GM18520 (cell line): ENCODE data around the gene LRRFIP1.

Experiments used
- ATAC-seq: cut with Tn5 transposase; IDR thresholded peaks from one replicate; pipeline ENCODE4 v1.9.1; 2021; ENCODE audit not compliant: unreplicated experiment

Gene LRRFIP1

DNA sequence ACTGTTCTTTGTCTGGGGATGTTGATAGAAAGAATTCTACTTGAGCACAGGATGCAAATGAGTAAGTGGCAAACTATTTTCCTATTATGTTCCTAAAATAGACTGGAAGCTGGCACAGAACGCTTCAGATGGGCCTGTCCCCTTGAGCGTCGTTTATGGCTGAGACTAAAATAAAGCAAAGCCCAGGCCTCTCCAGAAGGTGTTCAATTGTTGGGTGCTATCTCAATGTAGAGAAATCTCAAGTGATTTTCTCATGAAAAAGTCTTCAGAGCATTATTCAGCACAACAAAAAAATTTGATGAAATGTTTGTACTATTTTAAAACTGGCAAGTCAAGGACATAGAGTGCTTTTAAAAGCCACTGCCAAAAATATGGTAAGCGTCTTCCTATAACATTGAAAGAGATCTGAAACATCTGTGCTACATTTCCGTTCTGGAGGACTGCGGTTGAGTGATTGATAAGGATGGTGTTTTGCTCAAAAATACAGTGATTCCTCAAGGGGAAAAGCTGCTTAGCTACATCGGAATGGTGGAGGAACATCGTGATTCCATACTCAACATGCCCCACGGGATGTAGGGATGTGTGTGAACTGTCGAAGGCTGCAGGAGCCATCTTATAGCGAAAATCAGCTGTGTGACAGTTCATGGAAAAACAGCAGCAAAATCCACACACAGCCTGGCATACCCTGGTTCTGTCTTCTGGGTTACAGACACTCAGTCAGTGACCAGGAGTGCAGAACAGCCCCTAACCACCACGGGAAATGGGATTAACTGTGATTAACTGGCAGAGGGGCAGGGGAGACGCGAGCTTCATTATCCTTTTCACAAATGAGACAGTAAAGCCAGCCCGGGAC lies 10.4 kb upstream of the LRRFIP1 start:
- no peak for ATAC-seq

DNA sequence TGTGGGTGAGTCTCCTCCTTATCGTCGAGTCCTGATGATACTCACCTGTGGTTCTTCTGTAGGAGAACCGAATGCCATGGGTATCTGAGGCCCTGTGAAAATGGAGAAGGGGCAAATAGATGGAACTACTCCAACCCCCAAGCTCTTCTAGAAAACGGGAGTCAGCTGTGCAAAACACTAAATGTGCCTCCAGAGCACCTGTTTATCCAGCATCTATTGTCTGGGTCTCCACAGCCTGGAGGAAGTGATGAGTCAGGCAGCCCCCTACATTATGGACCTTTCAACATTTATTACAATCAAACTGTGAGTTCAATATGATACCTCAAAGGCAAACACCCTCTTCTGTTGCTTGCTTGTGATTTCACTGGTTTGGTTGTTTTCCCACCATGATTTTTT lies 9.8 kb upstream of the LRRFIP1 start:
- ATAC-seq, result no peak

GRCh38 chr2:237618449-237618848 lies 8.9 kb upstream of the LRRFIP1 start:
- no peak for ATAC-seq

DNA sequence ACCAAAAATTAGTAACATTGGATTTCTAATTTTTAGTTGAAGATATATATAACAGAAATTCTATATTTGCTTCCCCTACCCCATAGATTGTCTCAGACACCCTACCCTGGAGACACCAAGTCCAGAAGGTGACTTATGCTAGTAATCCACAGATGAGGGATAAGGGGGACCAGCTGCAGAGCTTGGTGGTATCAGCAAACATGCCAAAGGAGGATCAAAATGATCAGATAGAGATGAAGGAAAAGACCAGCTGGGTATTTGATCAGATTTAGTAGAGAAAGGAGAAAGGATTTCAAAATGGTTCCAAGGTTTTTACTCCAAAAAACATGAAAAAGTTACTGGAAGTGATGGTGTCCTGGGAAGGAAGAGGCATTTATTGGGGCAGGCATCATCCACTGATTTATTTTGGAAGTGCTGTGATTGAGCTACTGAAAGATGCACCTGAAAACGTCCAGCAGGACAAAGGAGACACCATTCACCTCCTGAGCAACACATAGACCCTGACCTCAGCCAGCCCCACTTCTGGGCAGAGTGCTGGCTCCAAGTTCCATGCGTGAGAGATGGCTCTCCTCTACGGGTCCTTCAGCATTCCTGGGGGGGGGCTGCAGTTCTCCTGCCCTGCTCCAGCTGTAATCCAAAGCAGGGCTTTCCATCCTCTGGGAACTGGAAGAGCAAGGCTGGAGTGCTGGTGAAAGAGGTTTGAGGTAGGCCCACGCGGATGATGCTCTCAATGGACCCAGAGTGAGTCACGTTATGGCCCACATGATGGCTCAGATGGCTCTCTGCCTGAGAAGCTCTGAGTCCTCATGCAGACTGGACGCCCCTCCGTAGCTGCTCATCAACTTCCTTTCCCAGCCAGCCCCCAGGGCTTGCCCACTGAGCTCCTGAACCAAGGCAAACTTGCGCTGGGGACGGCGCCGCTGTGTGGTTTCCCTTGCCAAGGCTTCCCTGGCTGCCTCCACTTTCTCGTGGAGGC lies 3.7 kb upstream of the LRRFIP1 start:
- no peak for ATAC-seq

DNA sequence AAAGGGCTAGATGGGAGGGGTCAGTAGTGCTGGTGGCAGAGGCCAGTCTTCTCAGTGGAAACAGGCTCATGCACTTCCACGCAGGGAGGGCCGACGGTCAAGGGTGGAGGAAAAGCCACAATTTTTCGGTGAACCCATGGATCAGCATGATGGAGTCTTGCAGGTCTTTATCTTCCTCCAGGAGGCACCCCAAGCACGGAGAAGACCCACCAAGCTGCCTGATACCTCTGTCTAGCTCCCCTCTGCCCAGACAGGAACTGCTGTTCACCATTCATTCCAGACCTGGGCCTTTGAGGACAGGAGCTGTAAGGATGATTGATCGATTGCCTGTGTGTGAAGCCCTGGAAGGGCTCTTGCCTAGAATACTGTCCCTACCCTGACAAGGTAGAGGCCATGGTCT lies 2.8 kb upstream of the LRRFIP1 start:
- no peak for ATAC-seq

DNA sequence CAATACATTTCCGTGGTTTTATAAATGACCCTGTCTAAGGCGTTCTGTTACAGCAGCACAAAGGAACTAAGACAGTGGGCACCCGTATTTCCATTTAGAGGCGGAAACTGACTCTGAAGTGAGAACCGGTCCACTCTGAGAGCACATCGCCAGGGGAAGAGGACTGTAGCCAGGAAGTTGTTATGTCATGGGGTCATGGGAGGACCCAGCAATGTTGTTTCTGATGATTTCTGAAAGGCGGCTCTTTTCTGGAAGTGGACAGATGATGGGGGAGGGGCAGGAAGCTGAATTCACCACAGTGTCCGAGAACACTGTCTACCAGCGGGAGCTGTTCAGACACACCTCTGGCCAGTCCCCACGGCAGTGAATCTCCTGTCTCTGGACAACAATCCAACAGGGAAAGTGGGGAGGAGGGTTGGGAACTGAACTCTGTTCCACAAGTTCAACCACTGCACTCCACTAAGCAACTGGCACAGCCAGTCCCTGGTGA lies 2.1 kb upstream of the LRRFIP1 start:
- no peak for ATAC-seq

DNA sequence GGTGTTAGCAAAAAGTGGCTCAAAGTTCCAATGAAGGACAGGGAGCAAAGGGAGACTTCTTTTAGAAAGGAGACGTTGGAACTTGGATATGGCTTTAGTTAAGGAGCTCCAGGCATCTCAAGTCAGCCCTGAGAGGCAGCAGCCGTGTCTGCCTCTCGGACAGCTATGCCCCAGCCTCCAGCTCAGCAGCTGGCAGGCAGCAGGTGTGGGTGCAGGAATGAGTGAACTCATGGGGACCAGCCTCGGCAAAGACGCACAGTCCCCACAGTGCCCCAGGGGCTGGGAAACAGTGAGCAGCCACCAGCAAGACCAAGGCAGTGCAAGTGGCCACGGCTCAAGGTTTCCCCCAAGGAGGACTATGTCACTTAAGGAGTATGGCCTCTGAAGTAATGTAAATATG lies 1.6 kb upstream of the LRRFIP1 start:
- ATAC-seq, result no peak

GRCh38 chr2:237626813-237627440 lies 460 bp upstream of the LRRFIP1 start:
- no peak for ATAC-seq

GRCh38 chr2:237628247-237629187 lies 1.1 kb downstream of the LRRFIP1 start:
- ATAC-seq, result no peak

DNA sequence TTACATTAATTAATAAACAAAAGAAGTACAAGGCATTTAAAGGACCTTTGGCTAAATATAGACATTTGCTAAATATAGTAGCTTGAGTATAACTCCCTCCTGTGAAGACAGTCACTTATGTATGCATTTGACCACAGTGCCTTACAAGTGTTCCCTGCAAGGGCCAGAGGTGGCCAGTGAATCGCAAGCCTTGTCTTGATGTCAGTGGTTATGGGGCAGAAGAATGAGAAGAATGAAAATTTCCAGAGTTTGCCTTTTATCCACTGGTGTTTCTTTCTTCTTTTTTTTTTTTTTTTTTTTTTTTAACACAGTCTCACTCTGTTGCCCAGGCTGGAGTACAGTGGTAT lies 1.8 kb downstream of the LRRFIP1 start:
- no peak for ATAC-seq

GRCh38 chr2:237629739-237630138 lies 2.4 kb downstream of the LRRFIP1 start:
- ATAC-seq, result no peak

DNA sequence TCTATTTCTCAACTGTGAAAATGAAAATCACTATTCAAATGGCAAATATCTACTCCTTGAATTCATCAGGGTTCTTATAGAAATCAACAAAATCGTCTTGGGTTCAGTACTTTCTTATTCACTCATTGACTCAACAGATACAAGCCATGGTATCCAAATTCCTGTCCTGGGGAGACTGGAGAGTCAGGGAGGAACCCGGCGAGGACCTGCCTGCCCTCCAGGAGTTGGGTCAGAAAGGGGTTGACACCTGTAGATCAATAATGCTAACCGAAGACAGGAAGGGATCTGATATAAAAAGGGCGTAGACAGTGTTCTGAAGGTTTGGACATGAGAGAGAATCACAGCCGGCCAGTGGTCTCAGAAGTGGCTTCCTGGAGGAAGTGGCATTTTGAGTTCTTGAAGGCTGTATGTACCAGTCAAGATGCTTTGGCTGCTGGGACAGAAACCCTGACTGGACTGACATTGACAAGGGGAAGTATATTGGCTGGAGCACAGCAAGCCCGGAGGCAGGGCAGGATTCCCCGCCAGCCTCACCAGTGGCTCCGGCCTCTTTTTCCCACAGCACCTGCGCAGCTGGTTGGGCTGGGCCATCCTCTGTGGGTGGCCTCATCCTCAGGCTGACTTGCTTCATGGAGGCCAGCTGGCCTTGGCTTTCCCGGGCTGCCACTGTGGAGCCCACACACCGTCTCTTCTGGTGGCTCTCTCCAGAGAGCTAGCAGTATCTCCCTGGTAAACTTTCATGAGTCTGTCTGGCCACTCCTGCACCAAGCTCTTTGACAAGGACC lies 3.0 kb downstream of the LRRFIP1 start:
- ATAC-seq, result no peak

GRCh38 chr2:237631007-237631785 lies 3.8 kb downstream of the LRRFIP1 start:
- no peak for ATAC-seq

DNA sequence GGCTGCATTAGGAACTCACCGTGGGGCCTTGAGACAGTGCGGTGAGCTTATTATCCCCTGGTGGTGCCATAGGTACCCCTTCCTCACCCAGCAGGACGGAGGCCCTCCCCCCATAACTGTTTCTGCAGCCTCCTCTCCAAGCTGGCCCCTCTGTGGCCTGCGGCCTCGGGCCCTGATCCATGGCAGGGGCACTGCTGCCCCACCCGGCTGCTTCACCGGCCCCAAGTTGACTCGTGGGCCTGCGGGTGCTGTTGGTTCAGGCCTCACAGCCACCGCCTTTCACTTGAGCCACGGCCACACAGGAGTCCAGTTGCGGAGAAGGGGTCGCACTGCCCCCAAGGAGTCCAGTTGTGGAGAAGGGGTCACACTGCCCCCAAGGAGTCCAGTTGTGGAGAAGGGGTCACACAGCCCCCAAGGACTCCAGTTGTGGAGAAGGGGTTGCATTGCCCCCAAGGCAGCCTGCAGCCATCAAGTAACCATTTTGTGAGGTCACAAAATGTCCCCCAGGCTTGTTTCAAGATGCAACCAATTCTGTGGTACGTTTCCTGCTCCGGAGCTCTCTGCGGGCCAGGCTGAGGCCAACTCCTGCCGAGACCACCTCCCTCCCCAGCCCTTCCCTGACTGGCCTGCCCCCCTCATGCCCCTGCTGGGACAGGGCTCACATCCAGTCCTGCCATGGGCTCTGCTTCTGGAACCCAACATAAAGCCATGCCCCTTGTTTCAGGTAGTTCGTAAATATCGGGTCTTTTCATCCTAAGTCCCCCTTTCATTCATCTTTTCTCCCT lies 4.6 kb downstream of the LRRFIP1 start:
- no peak for ATAC-seq

DNA sequence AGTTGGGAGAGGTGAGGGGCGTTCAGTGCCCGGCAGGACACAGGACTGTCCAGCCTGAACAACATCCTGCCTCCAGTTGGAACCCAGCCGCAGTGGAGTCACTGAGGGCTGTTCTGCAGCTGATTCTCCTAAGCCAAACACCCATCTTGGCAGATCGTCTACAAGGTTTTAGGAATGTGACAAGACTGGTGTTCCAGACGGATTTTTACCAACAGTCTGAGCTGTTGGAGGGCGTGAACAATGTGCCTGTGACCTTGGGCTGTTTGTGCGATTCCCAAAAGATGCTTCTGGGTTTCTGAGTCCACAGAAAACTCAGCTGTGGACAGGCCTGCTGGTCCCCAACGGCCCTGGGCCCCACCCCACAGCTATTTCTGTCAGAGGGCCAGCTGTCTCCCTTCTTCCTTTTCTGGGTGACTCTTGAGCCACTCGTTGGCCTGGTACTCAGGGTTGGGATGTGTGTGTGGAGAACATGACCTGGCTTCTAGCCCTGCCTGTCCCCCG lies 5.7 kb downstream of the LRRFIP1 start:
- ATAC-seq, result no peak

GRCh38 chr2:237636578-237636977 lies 9.2 kb downstream of the LRRFIP1 start:
- no peak for ATAC-seq

GRCh38 chr2:237637429-237638135 lies 10.2 kb downstream of the LRRFIP1 start:
- ATAC-seq, result no peak
